GM11168 (cell line): ENCODE data around the gene NIPAL3.
"Not testable (repeated sequence)": the region's sequence is repeated elsewhere in the genome, so short reads cannot be mapped to it uniquely, and the experiment has no call there.

ENCODE experiments used
- in situ Hi-C: fragments of 300-500 bp; cut with MboI; formaldehyde crosslinking; loops from one replicate; pipeline ENCODE4 v1.12.0; 2022; ENCODE audit warnings: low sequenced_read_pairs; ENCODE audit not compliant: unreplicated experiment

Gene NIPAL3

DNA sequence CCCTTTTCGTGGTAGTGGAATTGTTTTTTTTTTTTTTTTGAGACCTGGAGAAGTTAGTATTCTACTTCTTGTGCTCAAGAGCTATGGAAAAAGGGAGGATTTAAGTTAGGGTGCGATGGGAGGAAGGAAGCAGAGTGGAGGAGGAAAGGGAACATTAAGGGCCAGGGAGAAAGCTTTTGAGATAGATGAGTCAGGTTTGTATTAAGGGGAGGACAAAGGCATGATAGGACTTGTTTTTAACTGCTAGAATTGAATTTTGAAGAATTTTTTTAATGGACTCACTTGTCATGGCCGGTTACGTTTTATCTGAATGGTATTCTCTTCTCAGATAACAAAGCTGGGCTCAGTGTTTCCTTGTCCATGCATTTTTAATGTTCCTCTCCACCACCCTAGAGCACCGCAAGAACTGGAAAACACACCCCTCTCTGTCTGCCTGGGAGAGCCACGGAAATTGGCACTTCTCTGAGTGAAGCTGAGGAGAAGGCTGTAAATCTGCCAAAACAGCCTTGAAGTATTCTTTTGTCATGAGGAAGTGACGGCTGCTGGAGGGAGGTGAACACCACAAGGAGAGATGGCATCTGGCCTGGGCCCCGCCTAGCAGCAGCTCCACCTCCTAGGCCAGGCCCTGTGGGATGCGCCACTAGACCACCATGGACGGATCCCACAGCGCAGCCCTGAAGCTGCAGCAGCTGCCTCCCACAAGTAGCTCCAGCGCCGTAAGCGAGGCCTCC lies 3.5 kb downstream of the NIPAL3 start:
- in situ Hi-C loops: no loop called here

DNA sequence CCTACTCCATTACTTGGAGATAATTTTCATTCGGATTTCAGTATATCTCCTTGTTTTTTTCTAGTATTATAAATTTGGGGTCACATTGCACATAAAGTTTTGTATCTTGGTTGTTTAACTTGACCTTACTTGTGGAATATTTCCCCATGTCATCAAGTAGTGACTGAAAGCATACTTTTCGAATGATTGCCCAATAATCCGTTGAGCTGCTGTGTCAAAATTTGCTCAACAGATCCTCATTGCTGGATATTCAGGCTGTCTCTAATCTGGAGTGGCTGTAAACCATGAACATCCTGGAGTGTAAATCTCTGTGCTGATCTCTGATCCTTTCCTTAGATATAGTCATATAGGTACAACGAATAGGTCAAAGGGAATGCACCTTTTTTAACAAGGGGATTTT lies 4.9 kb downstream of the NIPAL3 start:
- in situ Hi-C loops: no loop called here

DNA sequence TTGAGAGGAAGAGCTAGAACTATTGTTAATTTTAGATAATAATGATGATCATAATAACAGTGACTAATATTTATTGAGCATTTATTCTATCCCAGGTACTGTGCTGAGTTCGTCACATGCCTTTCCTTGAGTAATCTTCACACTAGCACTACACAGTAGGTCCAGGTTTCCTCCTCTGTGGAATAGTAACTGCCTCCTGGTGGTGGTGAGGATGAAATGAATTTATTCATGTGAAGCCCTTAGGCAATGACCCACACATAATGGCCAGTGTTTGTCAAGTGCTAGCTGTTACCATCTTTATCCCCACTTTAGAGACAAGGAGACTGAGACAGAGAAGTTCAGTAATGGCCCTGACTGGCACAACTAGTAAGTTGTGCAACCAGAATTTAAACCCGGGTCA lies 5.9 kb downstream of the NIPAL3 start:
- in situ Hi-C loops: no loop called here

- in situ Hi-C loops: no loop called here
Measured at GRCh38 chr1:24424207-24424606, 8.6 kb downstream of the NIPAL3 start.

GRCh38 chr1:24424990-24425389 lies 9.4 kb downstream of the NIPAL3 start:
- in situ Hi-C loops: no loop called here

DNA sequence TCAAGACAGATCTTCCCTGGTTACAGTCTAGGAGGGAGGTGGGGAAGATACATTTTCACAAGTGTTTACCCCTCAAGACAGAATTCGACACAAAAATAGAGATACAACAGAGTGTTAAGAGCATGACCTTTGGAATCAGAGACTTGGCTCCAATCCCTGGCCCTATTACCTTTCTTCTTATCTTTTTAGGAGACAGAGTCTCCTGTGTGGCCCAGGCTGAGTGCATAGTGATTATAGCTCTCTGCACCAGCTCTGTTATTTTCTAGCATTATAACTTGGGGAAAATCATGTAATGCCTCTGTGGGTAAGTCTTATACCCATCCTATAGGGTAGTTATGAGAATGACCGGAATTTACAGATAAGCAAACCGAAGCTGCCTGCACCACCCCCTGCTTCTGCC lies 9.8 kb downstream of the NIPAL3 start:
- in situ Hi-C loops: no loop called here

DNA sequence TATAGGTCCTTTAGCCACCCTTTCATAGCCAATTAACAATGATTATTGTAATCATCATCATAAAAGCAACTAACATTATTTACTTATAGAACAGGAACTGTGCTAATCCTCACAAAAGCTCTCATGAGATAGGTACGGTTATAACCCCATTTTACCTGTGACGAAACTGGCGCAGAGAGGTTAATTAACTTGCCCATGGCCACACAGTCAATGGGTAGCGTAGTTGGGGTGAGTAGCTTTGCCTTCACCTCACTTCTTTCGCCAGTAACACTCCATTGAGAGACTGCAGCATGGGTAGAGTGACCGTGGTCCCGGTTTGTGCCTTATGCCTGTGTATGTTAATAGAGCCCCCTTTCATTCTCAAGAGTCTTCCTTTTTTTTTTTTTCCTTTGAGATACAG lies 10.3 kb downstream of the NIPAL3 start:
- in situ Hi-C loops: no loop called here

DNA sequence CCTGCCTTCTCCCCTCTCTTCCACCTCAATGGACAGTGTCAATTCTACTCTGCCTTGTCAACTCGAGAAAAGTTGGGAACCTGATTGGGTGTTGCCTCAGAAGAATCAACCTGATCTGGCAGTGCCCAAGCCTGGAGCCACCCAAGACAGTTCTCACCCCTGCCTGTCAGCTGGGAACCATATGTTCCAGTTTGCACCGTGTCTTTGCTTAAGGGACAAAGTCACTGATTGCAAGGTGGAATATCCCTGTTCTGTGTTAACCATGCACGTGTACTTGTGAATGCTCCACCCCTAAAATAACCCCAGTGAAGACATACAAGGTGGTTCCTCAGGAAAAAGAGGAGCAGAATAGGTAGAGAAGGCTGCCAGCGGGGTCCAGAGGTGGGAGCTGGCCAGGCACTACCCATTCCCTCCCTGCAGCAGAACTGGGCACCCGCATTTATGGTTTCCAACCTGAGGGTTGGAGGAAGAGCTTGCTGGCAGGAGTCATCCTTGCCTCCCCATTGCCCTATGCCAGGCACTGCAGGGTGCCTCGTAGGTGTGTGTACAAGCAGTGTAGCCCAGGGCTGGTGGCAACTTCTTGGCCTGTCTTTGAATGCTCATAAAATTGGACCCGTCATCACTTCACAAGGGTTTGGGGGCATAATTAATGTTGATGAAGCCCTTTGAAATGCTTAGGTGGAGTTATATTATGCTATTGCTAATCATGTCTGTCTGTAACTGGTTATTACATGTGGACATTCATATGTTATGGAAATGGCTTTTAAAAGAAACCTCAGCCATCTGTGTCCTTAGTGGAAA lies 11.3 kb downstream of the NIPAL3 start:
- in situ Hi-C loops: no loop called here

GRCh38 chr1:24427545-24427862 lies 11.9 kb downstream of the NIPAL3 start:
- in situ Hi-C loops: no loop called here

GRCh38 chr1:24435782-24436365 lies 20.3 kb downstream of the NIPAL3 start:
- in situ Hi-C loops: no loop called here

- in situ Hi-C loops: no loop called here
Measured at GRCh38 chr1:24437631-24438396, 22.2 kb downstream of the NIPAL3 start.

DNA sequence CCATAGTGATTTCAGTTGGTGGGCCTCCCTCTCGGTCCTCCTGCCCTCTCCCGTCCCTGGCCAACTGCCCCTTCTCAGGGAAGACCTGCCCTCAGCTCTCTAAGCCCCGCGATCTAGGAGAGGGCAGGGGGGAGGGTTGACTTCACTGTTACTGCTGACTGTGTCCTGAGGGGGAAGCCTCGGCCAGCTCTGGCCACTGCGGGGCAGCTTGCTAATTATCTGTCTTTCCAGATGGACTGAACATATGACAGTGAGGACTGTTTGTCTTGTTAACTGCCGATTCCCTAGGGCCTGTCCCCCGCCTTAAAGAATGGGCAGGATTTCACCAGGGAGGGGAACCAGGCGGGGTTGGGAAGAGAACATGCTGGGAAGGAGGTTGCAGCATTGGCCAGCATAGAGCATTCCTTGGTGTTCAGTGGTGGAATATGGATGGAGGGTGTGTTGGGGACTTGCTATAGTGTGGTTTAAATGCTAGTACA lies 22.9 kb downstream of the NIPAL3 start:
- in situ Hi-C loops: no loop called here

DNA sequence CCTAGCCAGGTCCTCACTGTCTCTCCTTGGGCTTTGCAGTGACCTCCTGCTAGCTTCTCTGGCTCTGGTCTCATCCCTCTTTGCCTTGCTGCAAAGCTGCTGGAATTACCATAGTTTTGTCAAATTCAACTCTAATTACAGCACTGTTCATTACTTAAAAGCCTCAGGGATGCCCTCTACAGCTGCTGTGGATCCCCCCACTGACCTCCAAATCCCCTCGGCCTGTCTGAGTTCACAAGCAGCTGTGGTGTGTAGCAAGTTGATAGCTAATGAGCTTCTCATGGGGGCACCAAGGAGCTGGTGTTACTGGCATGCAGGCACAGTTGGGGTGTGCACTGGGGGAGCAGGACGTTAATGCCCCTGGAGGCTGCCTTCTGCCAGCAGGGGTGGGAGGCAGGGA lies 24.8 kb downstream of the NIPAL3 start:
- in situ Hi-C loops: no loop called here

DNA sequence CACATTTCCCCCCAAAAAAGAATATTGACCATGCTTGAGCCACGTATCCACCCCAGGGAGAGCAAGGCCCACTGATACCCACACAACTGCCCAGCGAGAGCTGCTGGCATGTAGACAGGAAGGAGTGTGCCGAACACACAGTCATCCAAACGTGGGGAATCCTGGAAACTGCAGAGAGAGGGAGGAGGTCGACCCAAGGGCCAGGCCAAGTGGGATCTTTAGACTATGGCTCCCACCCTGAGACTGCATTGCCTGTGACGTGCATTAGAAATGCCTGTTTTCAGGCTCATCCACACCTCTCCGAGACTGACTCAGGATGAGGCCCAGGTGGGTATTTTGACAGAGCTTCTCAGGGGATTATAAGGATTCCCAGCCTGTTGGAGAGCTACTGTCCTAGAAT lies 25.9 kb downstream of the NIPAL3 start:
- in situ Hi-C loops: no loop called here

- in situ Hi-C loops: no loop called here
Measured at GRCh38 chr1:24441996-24442668, 26.5 kb downstream of the NIPAL3 start.

DNA sequence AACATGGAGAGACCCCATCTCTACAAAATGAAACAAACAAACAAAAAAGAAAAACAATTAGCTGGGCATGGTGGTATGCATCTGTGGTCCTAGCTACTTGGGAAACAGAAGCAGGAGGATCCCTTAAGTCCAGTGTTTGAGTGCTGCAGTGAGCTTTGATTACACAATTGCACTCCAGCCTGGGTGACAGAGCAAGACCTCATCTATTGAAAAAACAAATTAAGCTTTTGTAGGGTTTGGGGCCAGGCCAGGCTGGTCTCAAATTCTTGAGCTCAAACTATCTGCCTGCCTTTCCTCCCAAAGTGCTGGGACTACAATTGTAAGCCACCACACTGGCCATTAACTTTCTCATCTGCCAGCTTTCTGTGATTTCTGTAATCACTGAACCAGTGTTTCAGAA lies 27.2 kb downstream of the NIPAL3 start:
- in situ Hi-C loops: no loop called here

DNA sequence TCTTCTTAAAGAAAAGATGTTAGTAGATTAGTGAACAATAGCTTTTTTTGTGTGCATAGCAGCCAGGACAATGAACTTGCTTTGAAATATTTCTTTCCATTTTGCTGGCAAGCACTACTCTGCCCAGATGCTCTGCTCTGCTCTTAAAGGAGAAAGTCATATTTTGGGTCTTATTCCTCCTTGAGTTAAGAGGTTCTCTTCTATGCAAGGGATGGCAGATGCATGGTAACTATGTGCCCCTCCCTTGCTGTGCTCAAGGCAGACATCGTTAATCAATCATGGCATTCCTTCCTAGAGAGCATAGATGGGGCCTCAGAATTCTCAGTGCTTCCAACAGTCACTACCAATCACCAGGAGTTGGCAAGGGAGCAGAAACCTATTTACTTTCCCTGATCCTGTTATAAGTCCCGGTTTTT lies 27.6 kb downstream of the NIPAL3 start:
- in situ Hi-C loops: no loop called here

GRCh38 chr1:24446446-24446845 lies 30.8 kb downstream of the NIPAL3 start:
- in situ Hi-C loops: not testable (repeated sequence)

DNA sequence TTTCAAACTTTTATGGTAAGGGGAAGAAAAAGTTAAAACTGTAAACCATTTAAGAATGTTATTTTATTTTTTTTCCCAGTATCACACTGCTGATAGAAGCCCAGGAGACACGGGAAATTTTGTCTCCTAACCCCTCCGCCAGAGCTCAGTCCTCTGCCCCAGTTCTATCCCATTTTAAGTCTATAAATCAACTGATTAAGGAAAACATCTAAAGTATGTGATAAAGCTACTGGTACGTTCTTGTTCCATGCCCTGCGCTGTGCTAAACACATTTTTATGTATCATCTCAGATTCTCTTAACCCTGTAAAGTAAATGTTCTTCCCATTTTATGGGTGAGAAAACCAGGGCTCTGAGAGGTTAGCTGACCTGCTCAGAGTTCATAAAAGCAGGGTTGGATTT lies 34.7 kb downstream of the NIPAL3 start:
- in situ Hi-C loops: no loop called here

DNA sequence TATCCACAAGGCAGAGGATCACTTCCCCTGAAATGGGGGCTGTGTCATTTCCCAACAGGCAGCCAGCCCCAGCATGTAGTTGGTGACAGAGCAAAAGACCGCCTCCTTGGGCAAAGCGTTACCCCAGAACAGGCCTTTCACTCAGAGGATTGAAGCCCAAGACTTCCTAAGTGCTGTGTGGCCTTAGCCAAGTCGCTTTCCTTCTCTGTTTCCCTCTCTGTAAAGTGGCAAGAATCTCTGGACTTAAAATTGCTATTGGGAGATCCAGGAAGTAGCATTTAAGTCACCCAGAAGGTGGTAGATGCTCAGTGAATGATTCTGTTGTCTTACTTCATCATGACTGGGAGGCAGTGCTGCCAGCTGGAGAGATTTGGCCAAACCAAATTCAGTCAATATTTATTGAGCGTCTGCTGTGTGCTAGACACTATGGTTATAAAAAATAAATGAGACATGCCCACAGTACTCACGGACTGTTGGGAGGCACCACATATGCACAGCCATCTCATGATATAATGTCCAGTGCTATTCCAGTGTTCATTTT lies 35.3 kb downstream of the NIPAL3 start:
- in situ Hi-C loops: no loop called here
